Measurements from ENCODE around the gene ADAM12. TPM values are rescaled to one million over a fixed set of nuclear protein-coding genes. Genes with fewer than 3 reads are reported as not detected.

The ADAM12 gene
- polyA plus RNA-seq, 1 of the 3 experiments (the other 2 are of a cell fraction) = 25.0 TPM

GRCh38 chr10:126064512-126064911 lies 323.8 kb downstream of the ADAM12 start:
- no peaks in the 10 kb centered on the region for H3K27me3 ChIP-seq (ENCODE audit: insufficient read depth)
- no peak for DNase-seq
- WGBS (ENCODE audit: low lambda C conversion rate) = no CpG with 5 or more reads among the region's 16 CpGs
- H3K27ac ChIP-seq (ENCODE audit: low read depth in 2 of 2, low read length in 1 of 2) = peak overlapping the region in 1 of 2 experiments; percentile 99; a peak in 2 of 4 replicates
- no peak overlapping the region for H3K9ac ChIP-seq
- H3K4me3 ChIP-seq (ENCODE audit: low read depth in 2 of 2, low read length in 1 of 2) = no peak overlapping the region
- no peaks in the 10 kb centered on the region for H4K20me1 ChIP-seq (ENCODE audit: insufficient read depth)
- H3F3A ChIP-seq (replicated peaks; ENCODE audit: insufficient read depth) = peaks cover 40% of the 10 kb centered on the region
- H3K79me2 ChIP-seq (ENCODE audit: insufficient read depth) = no peaks in the 10 kb centered on the region
- no peak overlapping the region for H3K4me2 ChIP-seq
- ChIA-PET CTCF (no interaction called here), POLR2A (no interaction called here)
- H3K36me3 ChIP-seq (replicated peaks in 1 of 2; ENCODE audit: control insufficient read depth in 1 of 2, insufficient read depth in 2 of 2, low read length in 1 of 2) = no peaks in the 10 kb centered on the region
- no peak overlapping the region for H2AFZ ChIP-seq (ENCODE audit: low read depth)
- H3K9me2 ChIP-seq = no peaks in the 10 kb centered on the region
- H3K4me1 ChIP-seq (ENCODE audit: control insufficient read depth in 1 of 2, insufficient read depth in 2 of 2, low read depth in 1 of 2, low read length in 1 of 2) = peaks cover 34 to 45% of the 10 kb centered on the region in 2 experiments
- no peaks in the 10 kb centered on the region for H3K9me3 ChIP-seq
- TF ChIP-seq, protein P1, sequence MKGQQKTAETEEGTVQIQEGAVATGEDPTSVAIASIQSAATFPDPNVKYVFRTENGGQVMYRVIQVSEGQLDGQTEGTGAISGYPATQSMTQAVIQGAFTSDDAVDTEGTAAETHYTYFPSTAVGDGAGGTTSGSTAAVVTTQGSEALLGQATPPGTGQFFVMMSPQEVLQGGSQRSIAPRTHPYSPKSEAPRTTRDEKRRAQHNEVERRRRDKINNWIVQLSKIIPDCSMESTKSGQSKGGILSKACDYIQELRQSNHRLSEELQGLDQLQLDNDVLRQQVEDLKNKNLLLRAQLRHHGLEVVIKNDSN (IDR thresholded peaks at IDR 0.05; ENCODE audit: borderline replicate concordance, low read depth) = no peak
- TF ChIP-seq, protein P2, sequence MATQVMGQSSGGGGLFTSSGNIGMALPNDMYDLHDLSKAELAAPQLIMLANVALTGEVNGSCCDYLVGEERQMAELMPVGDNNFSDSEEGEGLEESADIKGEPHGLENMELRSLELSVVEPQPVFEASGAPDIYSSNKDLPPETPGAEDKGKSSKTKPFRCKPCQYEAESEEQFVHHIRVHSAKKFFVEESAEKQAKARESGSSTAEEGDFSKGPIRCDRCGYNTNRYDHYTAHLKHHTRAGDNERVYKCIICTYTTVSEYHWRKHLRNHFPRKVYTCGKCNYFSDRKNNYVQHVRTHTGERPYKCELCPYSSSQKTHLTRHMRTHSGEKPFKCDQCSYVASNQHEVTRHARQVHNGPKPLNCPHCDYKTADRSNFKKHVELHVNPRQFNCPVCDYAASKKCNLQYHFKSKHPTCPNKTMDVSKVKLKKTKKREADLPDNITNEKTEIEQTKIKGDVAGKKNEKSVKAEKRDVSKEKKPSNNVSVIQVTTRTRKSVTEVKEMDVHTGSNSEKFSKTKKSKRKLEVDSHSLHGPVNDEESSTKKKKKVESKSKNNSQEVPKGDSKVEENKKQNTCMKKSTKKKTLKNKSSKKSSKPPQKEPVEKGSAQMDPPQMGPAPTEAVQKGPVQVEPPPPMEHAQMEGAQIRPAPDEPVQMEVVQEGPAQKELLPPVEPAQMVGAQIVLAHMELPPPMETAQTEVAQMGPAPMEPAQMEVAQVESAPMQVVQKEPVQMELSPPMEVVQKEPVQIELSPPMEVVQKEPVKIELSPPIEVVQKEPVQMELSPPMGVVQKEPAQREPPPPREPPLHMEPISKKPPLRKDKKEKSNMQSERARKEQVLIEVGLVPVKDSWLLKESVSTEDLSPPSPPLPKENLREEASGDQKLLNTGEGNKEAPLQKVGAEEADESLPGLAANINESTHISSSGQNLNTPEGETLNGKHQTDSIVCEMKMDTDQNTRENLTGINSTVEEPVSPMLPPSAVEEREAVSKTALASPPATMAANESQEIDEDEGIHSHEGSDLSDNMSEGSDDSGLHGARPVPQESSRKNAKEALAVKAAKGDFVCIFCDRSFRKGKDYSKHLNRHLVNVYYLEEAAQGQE (IDR thresholded peaks at IDR 0.05; ENCODE audit: low read depth, low read length) = no peak
- TF ChIP-seq RAD21 (IDR thresholded peaks at IDR 0.05; ENCODE audit: low read length) (no peak), SMC3 (IDR thresholded peaks at IDR 0.05; ENCODE audit: low read depth, low read length) (no peak), CHD2 (IDR thresholded peaks at IDR 0.05; ENCODE audit: low read length, partially characterized antibody) (no peak), NRF1 (IDR thresholded peaks at IDR 0.05; ENCODE audit: low read depth, low read length) (no peak), POLR2AphosphoS5 (IDR thresholded peaks at IDR 0.05; ENCODE audit: low read depth, low read length) (no peak), EP300 (IDR thresholded peaks at IDR 0.05; ENCODE audit: borderline replicate concordance in 1 of 2, low read depth in 1 of 2, low read length in 1 of 2) (no peak), GATA2 (CRISPR knock-in tag; IDR thresholded peaks at IDR 0.05) (no peak), SIN3A (IDR thresholded peaks at IDR 0.05; ENCODE audit: borderline replicate concordance, low read depth, low read length) (no peak), FOXJ3 (CRISPR knock-in tag; IDR thresholded peaks at IDR 0.05) (no peak), RFX5 (IDR thresholded peaks at IDR 0.05; ENCODE audit: low read length) (no peak), GABPA (IDR thresholded peaks at IDR 0.05; ENCODE audit: low read depth) (no peak), CTCF (IDR thresholded peaks at IDR 0.05) (no peak), TEAD4 (IDR thresholded peaks at IDR 0.05; ENCODE audit: borderline replicate concordance, insufficient read depth) (no peak), NFIC (IDR thresholded peaks at IDR 0.05; ENCODE audit: borderline replicate concordance) (no peak)
- TF ChIP-seq, protein P3, sequence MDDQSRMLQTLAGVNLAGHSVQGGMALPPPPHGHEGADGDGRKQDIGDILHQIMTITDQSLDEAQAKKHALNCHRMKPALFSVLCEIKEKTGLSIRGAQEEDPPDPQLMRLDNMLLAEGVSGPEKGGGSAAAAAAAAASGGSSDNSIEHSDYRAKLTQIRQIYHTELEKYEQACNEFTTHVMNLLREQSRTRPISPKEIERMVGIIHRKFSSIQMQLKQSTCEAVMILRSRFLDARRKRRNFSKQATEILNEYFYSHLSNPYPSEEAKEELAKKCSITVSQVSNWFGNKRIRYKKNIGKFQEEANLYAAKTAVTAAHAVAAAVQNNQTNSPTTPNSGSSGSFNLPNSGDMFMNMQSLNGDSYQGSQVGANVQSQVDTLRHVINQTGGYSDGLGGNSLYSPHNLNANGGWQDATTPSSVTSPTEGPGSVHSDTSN (IDR thresholded peaks at IDR 0.05) = no peak
- TF ChIP-seq, protein P4, sequence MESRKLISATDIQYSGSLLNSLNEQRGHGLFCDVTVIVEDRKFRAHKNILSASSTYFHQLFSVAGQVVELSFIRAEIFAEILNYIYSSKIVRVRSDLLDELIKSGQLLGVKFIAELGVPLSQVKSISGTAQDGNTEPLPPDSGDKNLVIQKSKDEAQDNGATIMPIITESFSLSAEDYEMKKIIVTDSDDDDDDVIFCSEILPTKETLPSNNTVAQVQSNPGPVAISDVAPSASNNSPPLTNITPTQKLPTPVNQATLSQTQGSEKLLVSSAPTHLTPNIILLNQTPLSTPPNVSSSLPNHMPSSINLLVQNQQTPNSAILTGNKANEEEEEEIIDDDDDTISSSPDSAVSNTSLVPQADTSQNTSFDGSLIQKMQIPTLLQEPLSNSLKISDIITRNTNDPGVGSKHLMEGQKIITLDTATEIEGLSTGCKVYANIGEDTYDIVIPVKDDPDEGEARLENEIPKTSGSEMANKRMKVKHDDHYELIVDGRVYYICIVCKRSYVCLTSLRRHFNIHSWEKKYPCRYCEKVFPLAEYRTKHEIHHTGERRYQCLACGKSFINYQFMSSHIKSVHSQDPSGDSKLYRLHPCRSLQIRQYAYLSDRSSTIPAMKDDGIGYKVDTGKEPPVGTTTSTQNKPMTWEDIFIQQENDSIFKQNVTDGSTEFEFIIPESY (IDR thresholded peaks at IDR 0.05; ENCODE audit: borderline replicate concordance, low read depth) = no peak

Measured in SK-N-SH (cell line).